ENCODE results near the gene TMEM91.
"Not testable (repeated sequence)": the region's sequence is repeated elsewhere in the genome, so short reads cannot be mapped to it uniquely, and the experiment has no call there.

TMEM91 gene

DNA sequence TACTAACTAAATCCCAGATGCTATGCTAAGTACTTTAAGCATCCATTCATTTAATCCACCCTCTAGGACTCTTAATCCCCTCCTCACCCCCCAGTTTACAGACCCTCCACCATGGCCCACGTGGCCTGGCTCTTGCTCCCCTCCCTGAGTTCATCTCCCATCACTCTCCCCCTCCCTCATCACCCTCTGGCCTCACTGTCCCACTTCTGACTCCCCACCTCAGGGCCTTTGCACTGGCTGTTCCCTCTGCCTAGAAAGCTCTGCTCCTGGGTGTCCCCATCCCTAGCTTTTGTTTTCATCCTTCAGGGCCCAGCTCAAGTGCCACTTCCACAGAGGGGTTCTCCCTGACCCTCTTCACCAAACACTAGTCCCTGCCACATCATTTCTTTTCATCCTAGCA, 16.6 kb upstream of the TMEM91 start:
- Mint-ChIP-seq H3K27ac (no peak overlapping the region), H3K27me3 (no peaks in the 10 kb centered on the region), H3K4me1 (peaks cover 30 to 43% of the 10 kb centered on the region in 2 donors), H3K9me3 (no peaks in the 10 kb centered on the region), H3K36me3 (peaks cover 10 to 16% of the 10 kb centered on the region in 2 donors), H3K4me3 (no peak overlapping the region)
- DNase-seq (no peak), ATAC-seq (replicated peaks) (no peak)

DNA sequence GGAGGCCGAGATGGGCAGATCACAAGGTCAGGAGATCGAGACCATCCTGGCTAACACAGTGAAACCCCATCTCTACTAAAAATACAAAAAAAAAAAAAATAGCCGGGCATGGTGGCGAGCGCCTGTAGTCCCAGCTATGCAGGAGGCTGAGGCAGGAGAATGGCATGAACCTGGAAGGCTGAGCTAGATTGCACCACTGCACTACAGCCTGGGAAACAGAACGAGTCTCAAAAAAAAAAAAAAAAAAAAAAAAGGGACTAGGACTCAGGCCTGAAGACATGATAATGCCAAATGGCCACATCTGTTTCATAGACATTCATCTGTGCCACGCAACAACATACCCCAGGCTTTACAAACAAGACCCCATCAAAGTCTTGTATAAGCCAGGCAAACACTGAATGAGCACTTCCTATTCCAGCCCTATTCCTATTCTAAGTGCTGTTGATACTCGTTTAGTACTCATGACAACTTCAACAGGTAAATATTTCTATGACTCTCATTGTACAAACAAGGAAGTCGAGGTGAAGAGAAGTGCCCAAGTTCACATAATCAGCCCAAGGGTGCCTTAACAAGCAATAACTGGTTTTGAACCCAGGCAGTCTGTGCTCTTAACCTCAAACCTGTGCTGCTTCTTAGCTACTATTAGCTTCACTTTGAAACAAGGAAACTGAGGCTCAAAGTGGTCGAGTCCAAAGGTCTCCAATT, 14.0 kb upstream of the TMEM91 start:
- no peak for ATAC-seq (replicated peaks)
- no peak for DNase-seq
- Mint-ChIP-seq H3K36me3 (peaks cover 2 to 9% of the 10 kb centered on the region in 2 donors), H3K9me3 (no peaks in the 10 kb centered on the region), H3K27me3 (no peaks in the 10 kb centered on the region), H3K4me1 (peaks cover 18 to 27% of the 10 kb centered on the region in 2 donors), H3K27ac (peak overlapping the region; percentile 73), H3K4me3 (no peak overlapping the region)

DNA sequence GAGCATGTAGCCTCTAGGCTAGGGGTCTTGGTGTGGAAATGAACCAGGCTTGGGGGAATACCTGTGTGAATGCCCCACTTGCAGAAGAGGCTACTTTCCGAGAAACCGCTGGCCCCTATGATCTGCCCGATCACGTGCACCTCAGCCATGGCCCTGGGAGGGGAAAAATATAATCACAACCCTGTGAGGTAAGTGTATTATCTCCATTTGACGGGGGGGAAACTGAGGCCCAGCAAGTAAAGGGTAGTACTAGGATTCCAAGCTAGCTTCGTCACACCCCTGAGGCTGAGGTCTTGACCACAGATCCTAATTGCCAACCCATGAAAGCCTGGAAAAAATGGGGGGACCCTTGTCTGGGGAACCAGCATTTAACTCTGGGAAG, 13.0 kb upstream of the TMEM91 start:
- Mint-ChIP-seq H3K36me3 (peaks cover 2 to 9% of the 10 kb centered on the region in 2 donors), H3K4me1 (peaks cover 21 to 28% of the 10 kb centered on the region in 2 donors), H3K27me3 (no peaks in the 10 kb centered on the region), H3K4me3 (peak overlapping the region; percentile 94 to 98), H3K9me3 (no peaks in the 10 kb centered on the region), H3K27ac (peak overlapping the region; percentile 99)
- DNase-seq, result no peak
- ATAC-seq (replicated peaks), result no peak

DNA sequence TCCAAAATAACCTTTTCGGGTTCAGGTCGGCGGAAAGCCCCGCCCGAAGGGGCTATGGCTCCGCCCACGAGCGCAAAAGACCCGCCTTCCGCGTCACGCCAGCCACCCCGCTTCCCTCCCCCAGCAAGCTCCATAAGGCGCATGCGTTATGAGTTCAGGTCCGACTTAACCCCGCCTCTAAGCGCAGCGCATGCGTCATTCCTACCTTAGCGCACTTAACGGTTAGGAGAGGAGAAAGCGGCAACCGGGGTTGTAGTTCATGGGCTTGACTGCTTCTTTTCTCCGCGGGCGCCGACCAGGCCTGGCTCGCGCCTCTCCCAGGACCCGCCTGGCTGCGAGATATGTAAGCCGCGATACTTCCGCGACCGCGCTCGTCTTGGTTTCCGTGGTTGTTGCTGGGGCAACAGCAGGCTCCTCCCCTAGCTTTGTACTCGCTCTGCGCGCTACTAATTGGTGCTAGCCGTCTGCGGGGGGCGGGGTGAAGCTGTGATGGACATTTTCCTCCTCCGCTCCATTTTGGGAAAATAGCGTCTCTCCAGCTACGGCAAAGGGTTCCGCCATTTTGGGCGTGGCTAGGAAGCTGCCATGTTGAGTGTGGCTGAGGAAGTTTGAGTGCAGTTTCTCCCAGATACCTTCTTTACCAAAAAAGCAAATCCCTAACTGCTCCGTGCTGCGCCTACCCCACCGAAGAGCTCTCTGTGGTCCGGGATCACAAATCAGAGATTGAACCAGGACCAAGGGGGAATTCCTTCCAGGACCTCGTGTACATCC, 12.4 kb upstream of the TMEM91 start, which contains the start of gene B9D2:
Gene B9D2, minus strand, starts transcription at position 397 of the 771 bp plus-strand sequence. CDS start 630 bp downstream, outside the sequence.
- H3K27ac Mint-ChIP-seq, result peak within 1 kb of the TSS; percentile 99
- H3K4me3 Mint-ChIP-seq, result peak within 1 kb of the TSS; percentile 94 to 98
- H3K9me3 Mint-ChIP-seq, result no peaks in the 10 kb centered on the region
- peaks cover 21 to 28% of the 10 kb centered on the region in 2 donors for H3K4me1 Mint-ChIP-seq
- ATAC-seq (replicated peaks), result peak; percentile 95 to 96
- no peaks in the 10 kb centered on the region for H3K27me3 Mint-ChIP-seq
- peaks cover 2 to 9% of the 10 kb centered on the region in 2 donors for H3K36me3 Mint-ChIP-seq
- DNase-seq, result peak; percentile 96

GRCh38 chr19:41364524-41365391, 11.6 kb upstream of the TMEM91 start:
- no peaks in the 10 kb centered on the region for H3K9me3 Mint-ChIP-seq
- no peak for DNase-seq

GRCh38 chr19:41366089-41366488, 10.2 kb upstream of the TMEM91 start:
- no peaks in the 10 kb centered on the region for H3K27me3 Mint-ChIP-seq
- H3K36me3 Mint-ChIP-seq, result peaks cover 0 to 4% of the 10 kb centered on the region in 2 donors
- peak overlapping the region in 1 of 2 donors; percentile 53 for H3K4me3 Mint-ChIP-seq
- no peaks in the 10 kb centered on the region for H3K9me3 Mint-ChIP-seq
- no peak for DNase-seq
- peaks cover 17 to 23% of the 10 kb centered on the region in 2 donors for H3K4me1 Mint-ChIP-seq
- no peak for ATAC-seq (replicated peaks)
- H3K27ac Mint-ChIP-seq, result no peak overlapping the region

More at GRCh38 chr19:41364524-41365391, 11.6 kb upstream of the TMEM91 start:
- H3K4me3 Mint-ChIP-seq, result peak overlapping the region; percentile 94 to 98
- H3K27ac Mint-ChIP-seq, result peak overlapping the region; percentile 99
- H3K4me1 Mint-ChIP-seq, result peaks cover 20 to 28% of the 10 kb centered on the region in 2 donors
- no peaks in the 10 kb centered on the region for H3K27me3 Mint-ChIP-seq
- H3K36me3 Mint-ChIP-seq, result peaks cover 1 to 8% of the 10 kb centered on the region in 2 donors
- ATAC-seq (replicated peaks), result no peak

- peak; percentile 40 to 46 for ATAC-seq (replicated peaks)
- Mint-ChIP-seq H3K4me1 (peaks cover 21 to 28% of the 10 kb centered on the region in 2 donors), H3K36me3 (peaks cover 2 to 4% of the 10 kb centered on the region in 2 donors), H3K27ac (peak overlapping the region; percentile 75), H3K9me3 (no peaks in the 10 kb centered on the region), H3K4me3 (no peak overlapping the region), H3K27me3 (no peaks in the 10 kb centered on the region)
- no peak for DNase-seq
These were observed 8.5 kb upstream of the TMEM91 start for GRCh38 chr19:41367848-41368301.

DNA sequence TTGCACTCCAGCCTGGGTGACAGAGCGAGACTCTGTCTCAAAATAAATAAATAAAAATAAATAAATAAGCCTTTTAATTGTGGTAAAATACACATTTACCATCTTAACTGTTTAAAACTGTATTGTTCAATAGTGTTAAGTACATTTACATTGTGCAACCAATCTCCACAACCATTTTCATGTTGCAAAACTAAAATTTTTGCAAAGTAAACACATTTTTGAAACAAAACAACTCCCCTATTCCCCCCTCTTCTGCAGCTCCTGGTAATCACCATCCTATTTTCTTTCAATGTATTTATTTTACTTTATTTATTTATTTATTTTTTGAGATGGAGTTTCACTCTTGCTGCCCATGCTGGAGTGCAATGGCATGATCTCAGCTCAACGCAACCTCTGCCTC, 6.6 kb upstream of the TMEM91 start:
- H3K36me3 Mint-ChIP-seq, result peaks cover 4% of the 10 kb centered on the region in 2 donors
- no peak overlapping the region for H3K4me3 Mint-ChIP-seq
- peaks cover 14 to 20% of the 10 kb centered on the region in 2 donors for H3K4me1 Mint-ChIP-seq
- H3K27ac Mint-ChIP-seq, result no peak overlapping the region
- DNase-seq, result no peak
- no peaks in the 10 kb centered on the region for H3K27me3 Mint-ChIP-seq
- no peaks in the 10 kb centered on the region for H3K9me3 Mint-ChIP-seq
- no peak for ATAC-seq (replicated peaks)

DNA sequence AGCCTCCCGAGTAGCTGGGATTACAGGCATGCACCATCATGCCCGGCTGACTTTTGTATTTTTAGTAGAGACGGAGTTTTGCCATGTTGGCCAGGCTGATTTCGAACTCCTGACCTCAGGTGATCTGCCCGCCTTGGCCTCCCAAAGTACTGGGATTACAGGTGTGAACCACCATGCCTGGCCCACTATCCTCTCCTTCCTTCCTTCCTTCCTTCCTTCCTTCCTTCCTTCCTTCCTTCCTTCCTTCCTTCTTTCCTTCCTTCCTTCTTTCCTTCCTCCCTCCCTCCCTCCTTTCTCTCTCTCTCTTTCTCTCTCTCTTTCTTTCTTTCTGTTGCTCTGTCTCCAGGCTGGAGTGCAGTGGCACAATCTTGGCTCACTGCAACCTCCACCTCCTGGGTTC, 5.2 kb upstream of the TMEM91 start:
- peaks cover 15 to 24% of the 10 kb centered on the region in 2 donors for H3K4me1 Mint-ChIP-seq
- H3K36me3 Mint-ChIP-seq; H3K9me3 Mint-ChIP-seq; H3K4me3 Mint-ChIP-seq; H3K27me3 Mint-ChIP-seq; ATAC-seq (replicated peaks); H3K27ac Mint-ChIP-seq; DNase-seq: not testable (repeated sequence)

GRCh38 chr19:41371541-41371940, 4.8 kb upstream of the TMEM91 start:
- peaks cover 0 to 4% of the 10 kb centered on the region in 2 donors for H3K36me3 Mint-ChIP-seq
- no peak overlapping the region for H3K4me3 Mint-ChIP-seq
- H3K27ac Mint-ChIP-seq, result no peak overlapping the region
- no peak for DNase-seq
- H3K4me1 Mint-ChIP-seq, result peaks cover 13 to 29% of the 10 kb centered on the region in 2 donors
- no peak for ATAC-seq (replicated peaks)
- H3K9me3 Mint-ChIP-seq, result no peaks in the 10 kb centered on the region
- H3K27me3 Mint-ChIP-seq, result no peaks in the 10 kb centered on the region

GRCh38 chr19:41372501-41372900, 3.8 kb upstream of the TMEM91 start:
- ATAC-seq (replicated peaks) (no peak), DNase-seq (no peak)
- no peaks in the 10 kb centered on the region for H3K27me3 Mint-ChIP-seq
- no peak overlapping the region for H3K4me3 Mint-ChIP-seq
- H3K9me3 Mint-ChIP-seq, result no peaks in the 10 kb centered on the region
- peaks cover 0 to 6% of the 10 kb centered on the region in 2 donors for H3K36me3 Mint-ChIP-seq
- H3K4me1 Mint-ChIP-seq, result peaks cover 19 to 31% of the 10 kb centered on the region in 2 donors
- H3K27ac Mint-ChIP-seq, result no peak overlapping the region

DNA sequence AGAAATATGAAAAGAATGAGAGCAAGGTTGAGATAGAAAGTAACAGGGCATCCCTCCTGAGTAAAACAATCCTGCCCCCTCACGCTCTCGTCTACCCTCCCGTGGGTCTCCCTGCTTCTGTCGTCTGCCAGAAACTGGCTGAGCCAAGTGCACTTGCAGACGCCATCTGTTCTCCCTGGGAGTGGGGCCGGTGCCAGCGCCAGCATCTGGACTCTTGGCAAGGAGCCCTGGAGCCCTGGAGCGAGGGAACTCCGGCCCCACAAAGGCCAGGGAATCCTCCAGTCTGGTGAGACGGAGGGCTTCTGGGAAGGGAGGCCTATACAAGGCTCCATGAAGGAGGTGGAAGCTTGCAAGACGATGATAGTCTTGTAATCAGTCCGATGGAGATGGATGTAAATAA, 2.3 kb upstream of the TMEM91 start:
- DNase-seq (no peak), ATAC-seq (replicated peaks) (no peak)
- Mint-ChIP-seq H3K36me3 (peaks cover 4 to 6% of the 10 kb centered on the region in 2 donors), H3K27me3 (no peaks in the 10 kb centered on the region), H3K27ac (peak overlapping the region; percentile 14), H3K9me3 (no peaks in the 10 kb centered on the region), H3K4me1 (peaks cover 21 to 37% of the 10 kb centered on the region in 2 donors), H3K4me3 (no peak overlapping the region)

- H3K4me3 Mint-ChIP-seq, result peak overlapping the region; percentile 71 to 77
- H3K4me1 Mint-ChIP-seq, result peaks cover 18 to 31% of the 10 kb centered on the region in 2 donors
- H3K27me3 Mint-ChIP-seq, result no peaks in the 10 kb centered on the region
- H3K9me3 Mint-ChIP-seq, result no peaks in the 10 kb centered on the region
- H3K27ac Mint-ChIP-seq, result peak overlapping the region; percentile 3
- H3K36me3 Mint-ChIP-seq, result peaks cover 4 to 7% of the 10 kb centered on the region in 2 donors
- DNase-seq (no peak), ATAC-seq (replicated peaks) (peak; percentile 32 to 39)
These were observed 649 bp downstream of the TMEM91 start for GRCh38 chr19:41376998-41377365.
